CD4-positive, alpha-beta T cell treated with Interleukin-15 for 1 hour (primary cell): ENCODE measurements around the gene INHBB.
"Not testable (repeated sequence)": the region's sequence is repeated elsewhere in the genome, so short reads cannot be mapped to it uniquely, and the experiment has no call there.

Experiments
- DNase-seq: peaks from one replicate; pipeline ENCODE4 v3.0.0-alpha.2; 2020

The INHBB gene

DNA sequence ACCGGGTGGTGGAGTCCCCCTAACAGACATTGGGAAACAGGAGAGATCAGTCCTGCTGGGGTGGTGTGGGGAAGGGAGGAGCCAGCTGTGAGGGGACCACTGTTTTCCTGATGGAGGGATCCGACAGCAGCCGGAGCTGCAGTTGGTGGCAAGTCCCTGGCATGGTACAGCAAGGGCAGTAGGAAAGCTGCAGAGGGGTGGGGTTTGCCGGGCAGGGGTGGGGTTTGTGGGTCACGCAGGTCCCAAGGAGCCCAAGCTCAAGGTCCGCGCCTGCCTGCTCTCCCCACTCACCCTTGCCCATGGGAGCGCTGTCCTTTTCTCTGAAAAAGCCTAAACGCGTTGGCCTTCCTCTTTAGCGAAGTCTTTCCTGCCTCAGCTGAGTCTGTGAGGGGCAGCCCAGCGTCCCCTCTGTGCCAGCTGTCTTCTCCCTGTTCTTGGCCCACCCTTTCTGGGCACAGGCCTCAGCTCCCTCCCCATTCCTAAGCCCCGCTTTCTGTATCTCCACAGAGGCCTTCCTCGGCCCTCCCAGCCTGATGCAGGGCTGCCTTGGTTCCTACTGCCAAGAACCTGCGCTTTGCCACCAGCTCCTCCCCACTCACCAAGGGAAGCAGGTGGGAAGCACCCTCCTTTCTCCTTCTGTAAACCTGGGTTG, 29.3 kb upstream of the INHBB start:
- DNase-seq = no peak

DNA sequence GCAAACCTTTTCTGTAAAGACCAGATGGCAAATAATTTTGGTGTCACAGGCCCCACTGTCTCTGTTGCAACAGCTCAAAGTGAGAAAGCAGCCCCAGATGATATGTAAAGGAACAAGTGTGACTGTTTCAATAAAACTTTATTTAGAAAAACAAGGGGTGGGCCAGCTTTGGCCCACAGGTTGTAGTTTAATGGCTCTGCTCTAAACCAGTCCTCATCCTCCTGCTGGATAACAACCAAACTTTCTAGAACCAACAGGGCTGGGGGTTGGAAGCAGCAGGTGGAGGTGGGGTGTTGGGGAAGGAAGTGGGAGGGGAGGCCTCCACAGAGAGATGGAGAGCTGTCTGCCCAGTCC, 28.8 kb upstream of the INHBB start:
- no peak for DNase-seq

DNA sequence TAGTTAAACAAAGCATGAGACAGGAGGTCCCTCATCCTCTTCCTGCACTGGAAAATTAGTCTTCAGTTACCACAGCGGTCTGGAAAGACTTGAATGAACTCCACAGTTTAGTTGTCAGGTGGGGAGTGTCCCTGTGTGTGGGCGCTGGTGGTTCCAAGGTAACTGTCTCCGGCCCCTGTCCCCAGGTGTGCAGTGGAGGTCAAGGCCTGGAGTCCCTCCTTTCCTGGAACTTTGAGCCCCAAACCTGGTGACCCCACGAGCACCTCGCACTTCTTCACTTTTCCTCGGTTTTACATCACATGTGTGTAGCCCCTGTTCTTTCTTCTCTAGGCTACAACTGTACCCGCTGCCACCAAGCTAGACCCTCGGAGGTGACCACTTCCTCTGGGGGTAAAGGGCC, 28.0 kb upstream of the INHBB start:
- no peak for DNase-seq

DNA sequence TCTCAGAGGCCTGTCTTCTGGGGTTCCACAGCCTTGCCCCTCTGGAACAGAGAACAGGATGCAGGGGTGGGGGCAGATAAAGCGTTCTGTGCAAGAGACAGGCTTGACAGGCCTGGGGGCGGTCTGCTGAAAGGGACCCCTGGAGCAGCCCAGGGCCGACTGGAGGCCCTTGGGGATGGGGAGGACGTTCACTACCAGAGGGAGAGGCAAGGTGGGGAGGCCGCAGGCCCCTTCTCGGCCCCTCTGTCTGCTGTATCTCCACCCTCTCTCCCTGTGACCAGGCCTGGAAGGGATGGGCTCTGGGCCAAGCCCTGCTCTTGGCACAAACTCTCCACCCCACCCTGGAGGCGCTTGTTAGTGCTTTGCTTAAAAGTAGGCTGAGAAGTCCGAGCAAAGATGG, 27.3 kb upstream of the INHBB start:
- DNase-seq = no peak

DNA sequence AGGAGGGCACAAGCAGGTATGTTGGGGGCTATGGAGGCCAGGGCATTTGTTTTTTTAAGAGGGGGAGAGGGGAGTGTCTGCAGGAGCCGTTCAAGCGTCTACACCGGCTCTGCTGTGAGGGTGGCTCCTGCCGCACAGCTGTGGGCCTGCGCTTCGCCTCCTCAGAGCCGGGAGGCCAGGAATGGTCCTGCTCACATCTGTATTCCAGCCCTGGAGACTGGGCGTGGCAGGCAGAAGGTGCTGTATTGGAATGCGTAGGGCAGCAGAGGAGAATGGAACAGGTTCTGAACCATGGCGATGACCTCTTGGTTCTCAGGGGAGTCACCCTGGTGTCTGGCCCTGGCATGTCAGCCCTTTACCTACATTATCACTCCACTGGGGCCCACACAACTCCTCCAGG, 26.8 kb upstream of the INHBB start:
- no peak for DNase-seq

DNA sequence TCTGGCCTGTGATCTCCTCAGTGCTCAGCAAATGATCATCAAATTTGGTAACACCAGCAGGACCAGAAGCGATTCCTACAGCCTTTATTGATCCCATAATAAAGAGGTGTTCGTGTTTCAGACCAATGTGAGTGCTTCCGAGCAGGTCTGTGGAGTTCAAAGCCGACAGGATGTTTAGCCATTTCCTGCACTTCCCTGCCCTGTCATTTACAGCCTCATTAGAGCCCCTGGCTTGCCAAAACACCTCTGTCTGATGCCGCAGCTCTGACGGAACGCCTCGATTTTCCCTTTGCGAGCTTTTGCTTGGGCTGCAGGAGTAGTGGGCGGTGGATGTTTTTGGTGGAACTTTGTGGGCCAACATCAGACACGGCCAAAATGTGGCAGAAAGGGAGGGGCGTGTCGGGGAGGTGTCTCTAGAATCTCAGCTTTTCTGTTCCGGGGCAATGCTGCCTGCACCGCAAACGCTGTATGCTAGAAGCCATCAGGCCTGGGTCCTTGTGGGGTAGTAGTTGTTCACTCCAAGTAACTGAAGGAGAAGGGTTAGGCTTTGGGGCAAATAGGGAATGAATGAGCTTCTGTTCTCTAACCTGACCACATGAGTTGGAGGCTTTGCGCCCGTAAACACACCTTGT, 26.1 kb upstream of the INHBB start:
- DNase-seq = no peak

DNA sequence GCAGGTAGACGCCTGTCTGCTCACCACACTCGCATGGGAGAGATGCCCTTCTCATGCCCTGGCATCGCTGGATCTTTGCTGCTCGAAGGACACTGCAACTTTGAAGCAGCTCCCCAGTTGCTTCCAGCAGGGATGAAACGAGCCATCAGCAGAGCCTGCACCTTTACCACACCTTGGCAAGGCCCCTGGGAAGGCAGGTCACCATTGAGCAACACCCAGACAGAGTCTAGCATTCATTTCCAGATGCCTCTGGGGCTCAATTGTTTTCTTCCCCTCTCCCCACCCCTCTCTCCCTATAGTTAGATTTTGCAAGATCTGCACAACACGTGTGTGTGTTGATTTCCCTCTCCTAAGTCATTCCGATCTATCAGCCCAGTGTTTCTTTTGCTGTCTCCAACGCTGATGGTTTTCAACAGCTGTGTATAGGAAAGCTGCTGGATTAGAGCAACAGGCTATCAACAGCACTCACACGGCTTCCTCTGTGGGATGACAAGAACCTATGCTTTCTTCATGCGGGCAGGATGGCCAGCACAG, 25.6 kb upstream of the INHBB start:
- no peak for DNase-seq

DNA sequence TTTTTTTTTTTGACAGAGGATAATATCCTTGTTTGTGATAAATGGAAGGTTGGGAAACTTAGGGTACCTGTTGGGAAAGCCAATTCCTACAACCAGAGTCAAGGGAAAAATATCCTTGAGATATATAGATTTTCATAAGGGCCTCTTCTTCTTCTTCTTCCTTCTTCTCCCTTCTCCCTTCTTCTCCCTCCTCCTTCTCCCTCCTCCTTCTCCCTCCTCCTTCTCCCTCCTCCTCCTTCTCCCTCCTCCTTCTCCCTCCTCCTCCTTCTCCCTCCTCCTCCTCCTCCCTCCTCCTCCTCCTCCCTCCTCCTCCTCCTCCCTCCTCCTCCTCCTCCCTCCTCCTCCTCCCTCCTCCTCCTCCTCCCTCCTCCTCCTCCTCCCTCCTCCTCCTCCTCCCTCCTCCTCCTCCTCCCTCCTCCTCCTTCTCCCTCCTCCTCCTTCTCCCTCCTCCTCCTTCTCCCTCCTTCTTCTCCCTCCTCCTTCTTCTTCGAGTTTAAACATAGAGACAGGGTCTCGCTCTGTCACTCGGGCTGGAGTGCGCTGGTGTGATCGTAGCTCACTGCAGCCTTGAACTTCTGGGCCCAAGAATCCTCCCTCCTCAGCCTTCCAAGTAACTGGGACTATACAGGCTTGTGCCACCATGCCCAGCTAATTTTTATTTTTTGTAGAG, 24.9 kb upstream of the INHBB start:
- not testable (repeated sequence) for DNase-seq

DNA sequence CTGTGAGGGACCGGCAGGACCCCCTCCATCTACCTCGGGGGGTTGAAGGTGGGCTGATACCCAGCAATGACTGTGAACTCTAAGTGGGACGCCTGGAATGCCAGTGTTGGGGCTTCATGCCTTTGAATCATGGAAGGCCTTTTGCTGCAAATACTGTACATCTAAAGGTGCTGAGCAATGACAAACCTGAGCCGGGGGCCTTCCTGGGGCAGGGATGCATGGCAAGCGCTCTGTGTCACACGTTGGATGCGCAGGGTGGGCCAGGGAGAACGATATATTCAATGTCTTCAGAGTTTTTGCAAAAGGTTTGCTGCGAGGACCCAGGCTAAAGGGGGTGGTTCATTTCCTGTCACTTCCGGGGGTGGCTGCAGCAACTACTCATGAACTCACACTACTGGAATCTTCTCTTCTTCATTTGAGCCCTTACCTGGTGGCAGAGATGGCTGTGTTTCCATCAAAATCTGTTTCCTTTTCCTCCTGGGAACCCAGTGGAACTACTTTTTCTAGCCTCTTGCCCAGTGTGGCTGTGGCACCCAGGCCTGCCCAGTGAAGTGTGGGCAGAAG, 24.1 kb upstream of the INHBB start:
- DNase-seq = no peak

DNA sequence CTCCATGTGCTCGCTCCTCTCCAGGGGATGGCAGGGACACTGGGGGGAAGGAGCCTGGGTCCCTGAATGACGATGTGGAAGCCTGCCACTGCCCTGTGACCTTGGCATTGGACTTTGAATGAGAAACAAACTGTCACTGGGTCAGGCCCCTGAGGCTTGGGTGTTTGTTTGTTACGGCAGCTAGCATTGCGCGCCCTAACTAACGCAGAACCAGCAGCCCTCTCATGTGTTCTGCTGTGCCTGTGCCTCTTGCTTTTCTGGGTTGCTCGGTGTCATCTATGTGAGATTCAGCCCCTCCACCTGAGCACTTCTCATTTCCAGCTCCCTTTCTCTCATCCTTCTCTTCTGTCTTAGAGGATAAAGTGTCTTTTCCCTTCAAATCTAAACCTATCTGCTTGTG, 23.6 kb upstream of the INHBB start:
- DNase-seq = no peak

DNA sequence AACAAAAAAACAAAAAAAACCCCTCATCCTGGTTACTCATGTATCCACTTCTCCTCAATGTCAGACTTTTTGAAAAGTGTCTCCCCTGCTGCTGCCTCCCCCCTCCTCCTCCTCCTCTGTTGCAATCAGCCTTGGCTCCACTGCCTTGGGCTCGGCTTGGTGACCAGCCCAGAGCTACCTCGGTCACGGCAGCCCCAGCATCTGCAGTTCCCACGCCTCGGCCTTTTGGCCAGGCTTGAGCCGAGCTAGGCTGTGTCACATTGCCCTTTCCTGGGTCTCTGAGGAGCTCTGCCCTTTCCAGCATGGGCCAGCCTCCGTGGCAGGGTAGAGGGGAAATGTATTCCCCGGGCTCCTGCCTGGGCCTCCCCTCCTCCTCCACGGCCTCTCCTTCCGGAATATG, 22.7 kb upstream of the INHBB start:
- DNase-seq = no peak

DNA sequence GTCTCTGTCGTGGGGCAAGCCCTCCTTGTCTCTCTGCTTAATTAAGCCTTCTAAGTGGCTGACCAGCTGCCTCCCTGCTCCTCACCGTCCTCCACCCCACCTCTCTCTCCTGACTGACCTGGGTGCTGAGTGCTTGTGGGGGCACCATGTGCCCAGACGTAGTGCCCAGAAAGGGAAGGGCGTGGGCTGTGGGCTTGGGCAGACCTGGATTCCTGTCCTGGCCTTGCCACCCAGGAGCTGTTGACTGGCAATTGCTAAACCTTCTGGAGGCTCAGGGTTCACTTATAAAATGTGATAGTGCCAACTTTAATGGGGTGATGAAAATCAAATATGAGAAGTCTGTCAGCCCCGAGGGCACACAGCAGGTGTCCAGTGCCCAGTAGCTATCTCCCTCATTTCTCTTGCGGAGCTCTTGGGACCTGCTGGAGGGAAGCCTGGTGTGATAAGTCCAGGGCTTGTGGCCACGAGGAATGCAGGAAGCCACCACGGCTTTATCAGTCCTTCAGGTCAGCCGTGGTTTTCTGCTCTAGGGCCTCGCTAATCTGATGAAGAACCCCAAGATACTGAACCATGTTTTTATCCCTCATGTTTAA, 22.0 kb upstream of the INHBB start:
- no peak for DNase-seq

DNA sequence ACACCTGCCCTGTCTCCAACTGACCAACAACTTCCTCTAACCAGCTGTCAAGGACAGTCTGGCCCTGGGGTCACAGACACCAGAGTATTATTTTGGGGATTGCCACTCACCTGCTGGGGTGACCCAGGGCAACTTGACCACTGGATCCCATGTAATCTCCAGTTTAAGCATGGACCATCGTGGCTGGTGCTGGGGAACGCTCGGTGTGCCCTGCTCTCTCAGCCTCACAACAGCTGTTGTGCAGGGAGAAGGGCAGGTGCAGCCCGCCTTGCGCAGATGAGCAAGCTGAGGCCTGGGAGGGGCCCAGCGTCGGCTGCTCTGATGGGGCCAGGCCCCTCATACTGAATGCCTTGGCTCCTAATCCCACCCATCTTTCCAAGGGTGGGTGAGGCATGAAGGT, 21.0 kb upstream of the INHBB start:
- DNase-seq = no peak

DNA sequence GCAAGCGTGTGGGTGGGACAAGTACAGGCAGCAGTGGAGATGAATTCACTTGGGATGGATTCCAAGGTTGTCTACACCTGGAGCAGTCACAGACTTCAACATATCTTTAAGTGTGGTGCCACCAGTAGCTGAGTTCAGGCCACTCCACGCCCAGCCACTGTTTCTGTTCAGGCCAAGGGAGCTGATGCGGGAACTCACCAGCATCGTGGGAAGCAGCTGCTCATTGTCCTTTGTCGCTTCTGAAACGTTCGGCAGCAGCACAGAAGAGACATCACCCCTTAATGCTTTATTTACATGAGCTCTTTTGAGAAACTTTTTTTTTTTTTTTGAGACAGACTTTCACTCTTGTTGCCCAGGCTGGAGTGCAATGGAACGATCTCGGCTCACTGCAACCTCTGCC, 19.9 kb upstream of the INHBB start:
- DNase-seq = no peak

DNA sequence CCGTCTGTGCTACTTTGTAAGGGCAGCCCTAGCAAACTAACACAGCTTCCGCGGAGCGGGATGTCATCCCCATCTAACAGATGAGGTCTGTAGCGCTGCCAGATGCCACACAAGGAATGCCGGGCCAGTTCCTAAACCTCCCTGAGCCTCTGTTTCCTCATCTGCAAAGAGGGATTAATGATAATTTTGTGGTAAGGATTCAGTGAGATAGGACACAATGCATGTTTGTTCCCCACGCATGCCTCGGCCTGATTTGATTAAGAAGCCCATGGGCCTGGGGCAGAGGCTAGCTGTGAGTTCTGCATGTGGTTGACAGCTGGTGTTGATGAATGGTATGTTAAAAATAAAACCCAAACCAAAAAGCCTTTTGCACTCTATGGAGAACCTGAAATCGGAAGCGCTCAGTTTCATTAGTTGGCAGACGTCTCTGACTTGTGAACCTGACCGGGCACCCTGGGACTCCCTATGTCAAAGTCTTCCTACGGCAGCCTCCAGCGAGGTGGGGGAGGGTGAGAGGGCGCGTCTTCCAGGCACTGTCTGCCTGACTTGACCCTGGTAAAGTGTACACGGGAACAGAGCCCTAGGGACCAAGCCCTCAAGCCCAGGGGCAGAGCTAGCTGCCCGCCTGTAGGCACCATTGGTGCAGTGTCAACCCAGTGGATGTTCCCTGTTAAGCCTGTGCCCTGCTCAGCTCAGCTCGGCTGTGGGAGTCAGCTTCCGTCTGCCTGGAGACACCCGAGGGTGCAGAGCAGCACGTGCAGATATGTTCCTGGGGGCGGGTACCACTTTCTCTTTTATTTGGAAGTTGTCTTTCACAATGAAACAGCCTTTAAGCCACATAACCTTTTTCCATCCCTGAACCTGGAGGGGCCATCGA, 14.8 kb upstream of the INHBB start:
- DNase-seq = no peak

DNA sequence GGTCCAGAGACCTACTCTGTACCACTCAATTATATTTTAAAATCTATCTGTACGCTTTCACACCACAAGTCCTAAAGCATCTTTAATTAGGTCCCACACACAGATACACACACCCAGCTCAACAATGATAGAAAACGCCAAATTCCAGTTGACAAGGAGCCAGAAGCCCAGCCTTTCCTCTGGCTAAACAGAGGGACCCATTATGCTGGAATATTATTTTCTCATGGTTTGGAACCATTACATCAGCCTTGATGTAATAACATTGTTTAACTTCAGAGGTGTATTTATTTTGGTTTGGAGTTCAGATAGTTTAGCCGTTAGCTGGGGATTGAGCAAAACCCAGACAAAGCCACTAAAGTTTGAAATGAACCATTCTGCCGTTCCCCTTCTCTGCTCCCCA, 14.0 kb upstream of the INHBB start:
- no peak for DNase-seq

DNA sequence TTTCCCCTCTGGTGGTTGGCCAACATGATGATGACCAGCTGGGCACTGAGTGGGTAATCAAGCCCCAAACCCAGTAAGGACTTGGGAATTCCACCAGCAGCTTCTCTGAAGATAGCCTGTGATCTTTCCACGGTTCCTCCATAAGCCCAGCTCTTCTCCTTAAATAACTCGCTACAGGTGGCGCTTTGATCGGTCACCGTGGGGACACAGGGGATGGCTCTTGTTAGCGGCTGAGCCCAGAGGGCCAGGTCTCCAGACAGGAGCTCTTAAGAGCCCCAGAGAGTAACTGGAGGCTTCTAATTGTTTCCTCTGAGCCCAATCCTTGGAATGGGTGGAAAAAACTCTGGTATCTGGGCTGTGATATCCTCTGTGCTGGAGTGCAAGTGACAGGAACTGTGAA, 13.6 kb upstream of the INHBB start:
- no peak for DNase-seq

DNA sequence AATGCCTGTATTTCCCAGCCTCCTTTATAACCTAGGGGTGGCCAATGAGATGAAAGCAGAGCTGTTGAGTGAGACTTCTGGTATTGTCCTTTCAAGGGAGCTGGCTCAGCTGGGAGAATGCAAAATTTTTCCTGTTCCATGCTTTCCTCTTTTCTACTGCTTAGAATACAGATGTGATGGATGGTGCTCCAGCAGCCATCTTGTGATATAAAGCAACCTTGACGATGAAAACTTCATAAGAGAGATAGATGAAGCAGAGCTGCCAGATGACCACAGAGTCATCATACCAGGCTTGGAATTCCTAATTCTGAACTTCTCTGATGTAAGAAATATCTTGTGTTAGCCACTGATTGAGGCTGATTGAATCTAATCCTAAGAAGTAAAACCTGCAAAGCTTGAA, 11.9 kb upstream of the INHBB start:
- DNase-seq = no peak

DNA sequence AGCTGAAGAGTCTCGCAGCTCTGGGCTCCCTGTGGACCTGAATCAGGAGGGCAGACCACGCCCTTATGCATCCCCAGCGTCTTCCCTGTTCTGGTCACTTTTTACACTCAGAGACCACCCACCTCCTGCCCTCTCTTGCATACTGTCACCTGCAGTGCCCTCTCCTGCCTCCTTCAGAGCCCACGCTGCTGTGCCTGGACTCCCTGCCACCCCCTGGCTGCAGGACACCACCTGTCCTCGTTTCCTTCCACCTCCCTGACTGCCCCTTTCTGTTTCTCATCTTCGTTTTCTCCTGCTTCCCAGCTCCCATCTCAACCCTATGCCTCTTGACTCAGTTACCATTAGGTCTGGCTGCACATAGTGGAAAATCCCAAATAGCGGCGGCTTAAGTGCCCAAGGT, 9.2 kb upstream of the INHBB start:
- DNase-seq = no peak

DNA sequence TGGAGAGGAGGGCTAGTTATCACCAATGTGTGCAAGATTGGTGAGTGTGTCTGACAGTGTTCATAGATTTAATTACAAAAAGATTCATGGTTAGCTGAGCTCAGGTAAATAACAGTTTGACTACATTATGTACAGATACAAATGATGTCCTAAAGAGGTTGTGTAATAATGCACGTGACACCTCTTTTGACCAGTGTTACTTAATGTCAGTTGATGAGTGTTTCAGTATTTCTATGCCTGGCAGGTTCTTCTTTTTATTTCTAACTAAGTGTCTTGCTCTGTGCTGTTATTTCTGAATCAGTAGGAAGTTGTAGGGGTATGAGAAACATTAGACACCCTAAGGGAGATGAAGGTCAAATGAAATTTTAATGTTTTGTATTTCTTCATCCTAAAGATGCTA, 7.9 kb upstream of the INHBB start:
- no peak for DNase-seq

DNA sequence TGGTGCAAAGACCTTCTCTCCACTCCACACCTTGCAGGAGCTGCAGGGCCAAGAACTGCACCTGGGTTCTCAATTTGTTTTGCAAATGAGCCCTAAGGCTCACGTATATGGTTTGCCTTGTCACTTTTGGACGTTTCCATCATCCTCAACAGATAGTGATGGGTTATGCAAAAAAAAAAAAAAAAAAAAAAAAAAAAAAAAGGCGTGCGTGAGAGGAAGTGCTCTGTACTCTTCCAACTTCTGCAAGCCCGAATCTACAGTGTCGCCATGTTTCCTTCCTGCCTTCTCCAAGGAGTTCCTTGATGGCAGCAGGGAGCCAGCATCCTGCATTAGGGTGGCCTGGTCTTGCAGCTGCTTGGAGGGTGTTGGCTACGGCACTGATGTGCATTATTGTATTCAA, 4.0 kb upstream of the INHBB start:
- DNase-seq = no peak

DNA sequence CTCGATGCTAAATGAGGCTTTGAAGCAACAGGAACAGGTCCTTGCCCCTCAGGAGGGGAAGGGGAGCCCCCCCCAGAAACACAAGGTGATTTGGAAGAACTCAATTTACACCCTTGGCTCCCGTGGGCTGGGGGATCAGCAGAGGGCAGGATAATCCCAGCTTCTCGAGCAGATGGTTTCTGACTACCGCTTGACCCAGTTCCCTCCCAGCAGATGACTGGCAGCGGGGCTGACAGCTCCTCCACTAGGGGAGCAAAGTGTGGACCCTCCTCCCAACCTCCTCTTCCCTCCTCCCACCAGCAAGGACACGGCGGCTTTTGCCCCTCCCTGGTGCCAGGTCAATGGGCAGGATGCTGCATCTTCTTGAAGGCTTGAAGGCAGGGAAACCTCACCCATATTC, 3.5 kb upstream of the INHBB start:
- no peak for DNase-seq

DNA sequence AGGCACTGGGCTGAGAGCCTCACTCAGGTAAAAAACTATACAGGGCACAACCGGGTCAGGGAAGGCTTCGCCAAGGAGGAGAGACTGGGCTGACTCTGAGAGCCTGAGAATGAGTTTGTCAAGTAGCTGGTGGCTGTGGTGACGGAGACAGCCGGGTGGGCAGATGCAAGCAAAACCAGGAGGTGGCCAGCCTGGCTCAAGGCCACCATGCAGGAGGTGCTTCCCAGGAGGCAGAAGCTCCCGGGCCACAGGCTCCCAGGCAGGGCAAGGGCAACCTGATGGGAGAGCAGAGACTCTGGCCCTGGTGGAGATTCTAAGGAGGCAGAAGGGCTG, 2.9 kb upstream of the INHBB start:
- DNase-seq = no peak
